HCT116 (cell line): ENCODE results near the gene ANKRD13B.

ENCODE experiments used
- CEBPB ChIP-seq: IDR thresholded peaks from 2 replicates; pipeline ENCODE4 v1.6.1; 2012; ENCODE audit warnings: low read depth
- CTCF ChIP-seq, 3 experiments: fragments of 200-600 bp in 1 of 3; sonication (generic) in 1 of 3; IDR thresholded peaks in 2 of 3; conservative IDR thresholded peaks in 1 of 3; 2 replicates each; pipeline ENCODE4 v1.5.1; 2012 to 2017; ENCODE audit warnings: low read depth in 2 of 3, low read length in 2 of 3, antibody characterized with exemption in 1 of 3, borderline replicate concordance in 1 of 3, control low read depth in 1 of 3, mild to moderate bottlenecking in 1 of 3, mixed read lengths in 1 of 3, mixed run types in 1 of 3, moderate library complexity in 1 of 3; ENCODE audit not compliant: insufficient read depth in 1 of 3
- MAX ChIP-seq: IDR thresholded peaks from 2 replicates; pipeline ENCODE4 v1.6.1; 2012
- POLR2A ChIP-seq: IDR thresholded peaks from 2 replicates; pipeline ENCODE4 v1.7.0; 2011; ENCODE audit warnings: borderline replicate concordance; ENCODE audit not compliant: insufficient read depth, insufficient read length; ENCODE audit errors: extremely low read depth
- POLR2AphosphoS5 ChIP-seq: IDR thresholded peaks from 2 replicates; pipeline ENCODE4 v1.6.1; 2011; ENCODE audit warnings: mild to moderate bottlenecking, low read depth, low read length, moderate library complexity
- YY1 ChIP-seq: IDR thresholded peaks from 2 replicates; pipeline ENCODE4 v1.6.1; 2011; ENCODE audit warnings: low read length, low read depth, moderate library complexity, mild to moderate bottlenecking; ENCODE audit not compliant: insufficient replicate concordance; ENCODE audit errors: extremely low read depth

GRCh38 chr17:29576214-29577000, 16.5 kb upstream of the ANKRD13B start:
- TF ChIP-seq POLR2AphosphoS5: no peak
- TF ChIP-seq MAX: no peak
- no peak for TF ChIP-seq CTCF (IDR thresholded peaks at IDR 0.05 in 2 of 3, conservative IDR thresholded peaks at IDR 0.05 in 1 of 3; ENCODE audit: borderline replicate concordance in 1 of 3, insufficient read depth in 1 of 3, low read depth in 2 of 3, low read length in 2 of 3)
- TF ChIP-seq POLR2A: no peak
- no peak for TF ChIP-seq YY1
- no peak for TF ChIP-seq CEBPB
